ENCODE measurements around the gene SIX3.

SIX3 gene

DNA sequence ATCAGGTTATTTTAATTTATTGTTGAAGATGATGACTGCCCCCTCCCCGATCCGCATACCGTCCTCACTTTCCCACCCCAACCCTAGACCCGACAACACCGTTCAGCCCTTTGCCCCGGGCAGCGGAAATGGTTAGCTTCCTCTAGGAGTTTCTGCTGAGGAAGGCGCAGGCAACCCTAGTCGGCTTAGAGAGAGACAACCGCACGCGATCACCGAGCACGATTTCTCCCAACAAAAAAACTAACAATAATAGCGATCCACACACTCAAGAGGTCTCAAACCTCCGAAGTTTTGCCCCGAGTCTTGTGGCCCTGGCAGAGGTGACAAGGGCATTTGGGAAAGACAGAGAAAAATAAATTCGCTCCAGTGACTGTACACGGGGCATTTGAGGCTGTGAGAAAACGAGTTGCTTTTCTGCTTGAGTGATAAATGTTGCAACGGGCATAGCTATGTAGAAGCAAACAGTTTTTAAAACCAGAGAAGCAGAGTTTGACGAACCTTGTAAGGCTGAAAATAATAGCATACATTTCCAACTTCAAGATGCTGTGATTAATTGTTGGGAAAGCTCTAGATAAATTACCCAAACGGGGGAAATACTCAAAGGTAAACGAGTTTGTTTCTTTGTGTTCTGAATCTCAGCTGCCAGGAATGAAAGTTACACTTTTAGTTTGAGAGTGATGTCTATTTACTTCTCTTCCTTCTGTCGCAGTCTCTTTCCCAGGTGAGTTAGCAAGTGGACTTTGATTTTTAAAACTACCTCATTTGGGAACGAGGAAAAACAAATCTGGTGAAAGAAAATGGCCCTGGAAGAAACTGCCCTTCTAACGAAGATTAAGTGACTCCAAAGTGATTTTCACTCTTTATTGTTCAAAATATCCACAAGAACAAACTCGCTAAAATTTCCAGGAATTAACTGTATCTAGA, 11.0 kb upstream of the SIX3 start:
- DNase-seq = no peak

GRCh38 chr2:44931198-44931780, 10.2 kb upstream of the SIX3 start:
- DNase-seq = no peak

DNA sequence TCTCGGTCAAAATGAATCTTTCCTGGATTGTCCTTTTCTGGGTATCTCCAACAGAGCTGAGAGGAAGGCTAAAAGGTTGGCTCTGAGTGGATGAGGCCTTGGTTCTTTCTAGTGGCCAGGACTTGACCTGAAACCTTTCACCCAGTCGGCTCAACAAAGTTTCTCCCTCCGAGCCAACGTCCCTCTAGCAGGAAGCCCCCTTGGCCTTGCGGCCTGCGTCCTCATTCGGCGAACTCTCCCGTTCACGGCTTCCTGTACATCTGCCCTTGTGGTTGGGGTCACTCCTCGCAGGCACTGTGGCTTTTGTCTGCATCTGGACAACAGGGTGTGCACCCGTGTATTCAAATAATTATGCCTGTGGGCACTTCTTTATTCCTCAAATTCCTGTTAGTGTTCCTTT, 9.4 kb upstream of the SIX3 start:
- no peak for DNase-seq

DNA sequence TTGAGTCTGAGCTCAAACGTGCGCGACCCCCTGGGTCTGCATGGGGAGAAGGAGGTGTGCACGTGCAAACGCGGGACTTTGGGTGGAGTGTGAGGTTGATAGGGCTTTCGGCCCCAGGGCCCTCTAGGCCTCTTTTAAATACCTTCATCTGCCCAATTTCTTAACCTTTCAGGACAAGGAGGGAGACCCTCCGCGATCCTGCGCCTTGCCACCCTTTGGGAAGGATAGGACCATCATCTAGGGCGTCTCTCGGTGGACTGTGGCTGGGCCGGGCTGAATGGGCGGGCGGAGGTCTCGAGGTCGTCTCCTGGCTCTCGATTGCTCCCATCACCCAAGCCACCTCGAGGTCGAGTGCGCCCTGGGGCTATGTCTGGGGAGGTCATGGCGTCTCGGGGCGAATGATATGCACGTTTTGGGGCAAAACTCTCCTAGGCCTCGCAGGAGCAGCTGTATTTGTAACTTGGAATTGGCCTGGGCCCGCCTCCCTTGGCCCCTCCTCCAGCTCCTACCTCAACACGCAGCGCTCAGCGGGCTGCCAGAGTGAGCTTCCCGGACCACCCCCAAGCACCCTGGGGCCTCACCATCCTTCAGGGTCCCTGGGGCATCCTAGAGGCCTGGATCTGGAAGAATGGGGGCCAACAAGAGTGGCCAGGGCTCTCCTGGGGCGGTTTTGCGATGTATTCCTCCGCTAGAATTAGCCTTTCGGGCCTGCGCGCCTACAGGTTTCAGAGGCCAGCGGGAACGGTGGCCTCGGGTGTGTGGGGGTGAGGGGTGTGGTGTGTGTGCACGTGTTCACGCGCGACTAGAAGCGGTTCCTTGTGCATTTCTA, 8.7 kb upstream of the SIX3 start:
- DNase-seq = no peak

- no peak for DNase-seq
Observed at GRCh38 chr2:44933434-44933951, 8.0 kb upstream of the SIX3 start.

GRCh38 chr2:44934038-44934982, 7.2 kb upstream of the SIX3 start:
- DNase-seq = no peak

- DNase-seq = no peak
Observed at GRCh38 chr2:44934983-44935728, 6.3 kb upstream of the SIX3 start.

- DNase-seq = no peak
Observed at GRCh38 chr2:44935729-44936098, 5.8 kb upstream of the SIX3 start.

DNA sequence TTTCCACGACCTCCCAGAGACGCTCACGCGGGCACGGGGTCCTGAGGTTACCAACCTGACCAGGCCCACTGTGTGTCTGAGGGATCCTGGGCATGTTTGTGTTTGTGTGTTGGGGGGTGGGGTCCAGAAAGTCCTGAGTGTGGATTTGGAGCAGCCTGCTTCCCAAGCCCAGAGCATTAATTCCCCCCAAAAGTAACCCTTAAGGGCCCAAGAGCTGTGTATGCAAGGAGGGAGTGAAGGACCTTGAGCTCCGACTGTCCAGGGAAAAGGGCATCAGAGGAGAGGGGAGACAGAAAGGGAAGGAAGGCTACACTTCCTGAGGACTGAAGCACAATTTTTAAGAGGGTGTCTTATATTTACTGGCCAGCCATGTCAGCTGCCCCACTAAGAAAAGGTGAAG, 5.2 kb upstream of the SIX3 start:
- no peak for DNase-seq

- DNase-seq = peak in 1 of 58 donors; percentile 54
Observed at GRCh38 chr2:44936715-44937687, 4.5 kb upstream of the SIX3 start.

DNA sequence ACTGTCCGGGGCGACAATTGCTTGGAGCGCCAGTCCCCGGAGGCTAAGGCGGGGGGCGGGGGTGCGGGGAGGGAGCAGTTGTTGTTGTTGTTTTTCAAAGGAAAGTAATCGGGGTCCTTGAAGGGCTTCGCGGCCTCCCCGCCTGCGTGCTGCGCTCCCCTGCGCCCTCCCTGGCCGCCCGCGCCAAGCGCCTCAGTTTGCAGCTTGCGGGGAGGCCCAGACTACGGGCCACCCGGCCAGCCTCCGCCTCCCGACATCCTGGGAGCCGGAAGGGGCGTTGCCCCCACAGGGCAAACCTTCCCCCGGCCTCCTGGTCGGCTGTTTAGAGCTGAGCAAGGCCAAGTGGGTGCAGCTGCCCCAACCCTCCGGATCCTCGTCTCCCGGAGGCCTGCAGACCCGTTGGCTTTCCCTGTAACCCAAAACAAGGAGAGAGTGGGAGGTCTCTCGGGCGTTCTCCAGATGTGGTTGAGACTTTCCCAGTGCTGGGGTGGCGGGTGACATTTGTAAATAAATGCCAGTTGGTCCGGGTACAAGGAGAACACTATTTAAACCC, 3.7 kb upstream of the SIX3 start:
- peak in 2 of 58 donors; percentile 23 to 55 for DNase-seq

DNA sequence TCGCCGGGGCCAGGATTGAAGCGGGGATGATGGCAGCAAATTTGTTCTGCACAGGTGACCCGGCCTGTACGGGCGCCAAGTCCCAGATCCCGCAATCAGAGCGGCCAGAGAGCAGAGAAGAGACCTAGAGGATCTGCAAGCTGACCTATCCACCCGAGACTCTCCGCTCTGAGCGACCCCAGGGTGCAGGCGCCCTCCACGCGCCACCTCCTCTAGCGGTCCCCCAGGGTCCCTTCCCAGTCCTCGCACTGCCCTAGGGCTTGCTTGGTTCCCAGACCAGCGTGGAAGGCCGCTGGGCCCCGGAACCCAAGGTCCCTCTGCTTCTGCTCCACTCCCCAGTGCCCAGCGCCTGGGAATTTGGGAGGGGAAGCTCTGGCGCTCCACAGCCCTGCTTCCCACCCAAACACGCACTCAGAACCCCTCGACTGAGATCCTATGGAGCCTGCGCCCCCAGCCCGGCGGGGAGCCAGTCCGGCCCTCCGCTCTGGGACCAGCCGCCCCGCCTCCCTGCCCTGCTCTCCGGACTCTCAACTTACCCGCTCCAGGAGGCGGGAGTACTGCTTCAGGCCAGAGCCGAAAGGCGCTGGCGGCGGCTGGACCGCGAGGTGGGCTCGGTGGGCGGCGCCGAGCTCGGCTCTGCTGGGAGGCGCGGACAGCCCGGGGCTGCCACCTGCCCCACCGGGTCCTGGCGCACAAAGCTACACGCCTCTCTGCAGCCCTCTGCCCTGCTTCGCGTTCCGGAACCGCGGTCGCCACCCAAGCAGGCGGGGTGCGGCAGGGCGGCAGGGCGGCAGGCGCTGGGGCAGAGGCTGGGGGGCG, 3.0 kb upstream of the SIX3 start:
- no peak for DNase-seq

- no peak for DNase-seq
Observed at GRCh38 chr2:44939106-44940048, 2.1 kb upstream of the SIX3 start.

- no peak for DNase-seq
Observed at GRCh38 chr2:44940049-44940494, 1.4 kb upstream of the SIX3 start.

GRCh38 chr2:44940732-44941464, 604 bp upstream of the SIX3 start:
- DNase-seq = no peak
